GM21723 (cell line): ENCODE results near the gene TMEM270.
"Not testable (repeated sequence)": the region's sequence is repeated elsewhere in the genome, so short reads cannot be mapped to it uniquely, and the experiment has no call there.

ENCODE experiments used
- ATAC-seq: cut with Tn5 transposase; IDR thresholded peaks from one replicate; pipeline ENCODE4 v1.9.1; 2021; ENCODE audit warnings: mild to moderate bottlenecking, moderate library complexity; ENCODE audit not compliant: unreplicated experiment

TMEM270 gene

GRCh38 chr7:73882047-73882402 is 21.1 kb downstream of the TMEM270 start:
- no peak for ATAC-seq

GRCh38 chr7:73884867-73885422 is 24.0 kb downstream of the TMEM270 start:
- not testable (repeated sequence) for ATAC-seq

GRCh38 chr7:73885433-73885974 is 24.5 kb downstream of the TMEM270 start:
- no peak for ATAC-seq

- no peak for ATAC-seq
Measured at GRCh38 chr7:73885975-73886798, 25.2 kb downstream of the TMEM270 start.

- no peak for ATAC-seq
Measured at GRCh38 chr7:73887762-73888161, 26.8 kb downstream of the TMEM270 start.

- no peak for ATAC-seq
Measured at GRCh38 chr7:73888959-73889358, 28.0 kb downstream of the TMEM270 start.

- no peak for ATAC-seq
Measured at GRCh38 chr7:73890555-73891147, 29.7 kb downstream of the TMEM270 start.

- no peak for ATAC-seq
Measured at GRCh38 chr7:73891178-73891885, 30.4 kb downstream of the TMEM270 start.

GRCh38 chr7:73892003-73892999 is 31.3 kb downstream of the TMEM270 start:
- ATAC-seq: no peak

GRCh38 chr7:73893342-73894101 is 32.6 kb downstream of the TMEM270 start:
- no peak for ATAC-seq

- no peak for ATAC-seq
Measured at GRCh38 chr7:73894166-73894565, 33.2 kb downstream of the TMEM270 start.

GRCh38 chr7:73894733-73895551 is 34.0 kb downstream of the TMEM270 start:
- no peak for ATAC-seq

- no peak for ATAC-seq
Measured at GRCh38 chr7:73895626-73896025, 34.7 kb downstream of the TMEM270 start.

GRCh38 chr7:73896454-73896853 is 35.5 kb downstream of the TMEM270 start:
- ATAC-seq: no peak

GRCh38 chr7:73899731-73900142 is 38.8 kb downstream of the TMEM270 start:
- ATAC-seq: no peak

- ATAC-seq: no peak
Measured at GRCh38 chr7:73900286-73900685, 39.3 kb downstream of the TMEM270 start.

- ATAC-seq: no peak
Measured at GRCh38 chr7:73901231-73901822, 40.4 kb downstream of the TMEM270 start.
